HepG2 (cell line): ENCODE results near the gene CDT1. TPM values are rescaled to one million over a fixed set of nuclear protein-coding genes. Genes with fewer than 3 reads are reported as not detected.

Experiments used
- GMEB2 ChIP-seq: IDR thresholded peaks from 2 replicates; pipeline ENCODE4 v1.6.1; 2016; ENCODE audit warnings: missing biosample characterization, missing genetic modification reagents, low read depth
- IRF1 ChIP-seq: sonication (generic); formaldehyde crosslinking; IDR thresholded peaks from 2 replicates; pipeline ENCODE4 v1.4.0; 2020; ENCODE audit warnings: low read depth, mild to moderate bottlenecking, missing genetic modification reagents
- MLLT10 ChIP-seq: sonication (generic); formaldehyde crosslinking; IDR thresholded peaks from 2 replicates; pipeline ENCODE4 v1.4.0; 2020; ENCODE audit warnings: missing genetic modification reagents
- MTF2 ChIP-seq: sonication (generic); formaldehyde crosslinking; IDR thresholded peaks from 2 replicates; pipeline ENCODE4 v1.5.0; 2020; ENCODE audit warnings: missing genetic modification reagents, borderline replicate concordance
- NFIB ChIP-seq: sonication (generic); formaldehyde crosslinking; IDR thresholded peaks from 2 replicates; pipeline ENCODE4 v1.9.0; 2021; ENCODE audit warnings: missing genetic modification reagents, mild to moderate bottlenecking, borderline replicate concordance
- PATZ1 ChIP-seq: sonication (generic); formaldehyde crosslinking; IDR thresholded peaks from 2 replicates; pipeline ENCODE4 v1.4.0; 2020; ENCODE audit warnings: missing genetic modification reagents
- PRDM15 ChIP-seq: sonication (generic); formaldehyde crosslinking; IDR thresholded peaks from 2 replicates; pipeline ENCODE4 v1.4.0; 2020; ENCODE audit warnings: missing genetic modification reagents
- PREB ChIP-seq: sonication (generic); formaldehyde crosslinking; IDR thresholded peaks from 2 replicates; pipeline ENCODE4 v1.4.0; 2020; ENCODE audit warnings: missing genetic modification reagents
- RBM22 ChIP-seq: fragments of 200-400 bp; formaldehyde crosslinking; optimal IDR thresholded peaks from 2 replicates; pipeline ENCODE3; 2017; ENCODE audit warnings: mild to moderate bottlenecking, low read length, moderate library complexity
- TARDBP ChIP-seq: sonication (generic); formaldehyde crosslinking; IDR thresholded peaks from 2 replicates; pipeline ENCODE4 v1.8.0; 2022; ENCODE audit warnings: mild to moderate bottlenecking, missing genetic modification reagents
- ZBTB20 ChIP-seq: sonication (generic); formaldehyde crosslinking; IDR thresholded peaks from 2 replicates; pipeline ENCODE4 v1.8.1; 2023; ENCODE audit warnings: missing genetic modification reagents, low read depth, mild to moderate bottlenecking, borderline replicate concordance
- ZBTB3 ChIP-seq: sonication (generic); formaldehyde crosslinking; IDR thresholded peaks from 2 replicates; pipeline ENCODE4 v1.4.0; 2020; ENCODE audit warnings: low read depth, mild to moderate bottlenecking, moderate library complexity, missing genetic modification reagents, borderline replicate concordance
- ZNF44 ChIP-seq: sonication (generic); formaldehyde crosslinking; IDR thresholded peaks from 2 replicates; pipeline ENCODE4 v1.5.1; 2020; ENCODE audit warnings: mild to moderate bottlenecking, missing genetic modification reagents
- ZNF816 ChIP-seq: sonication (generic); formaldehyde crosslinking; IDR thresholded peaks from 2 replicates; pipeline ENCODE4 v1.8.0; 2022; ENCODE audit warnings: missing genetic modification reagents, mild to moderate bottlenecking, borderline replicate concordance
- ZUFSP ChIP-seq: sonication (generic); formaldehyde crosslinking; IDR thresholded peaks from 2 replicates; pipeline ENCODE4 v1.9.0; 2021; ENCODE audit warnings: missing genetic modification reagents, mild to moderate bottlenecking, borderline replicate concordance
- polyA plus RNA-seq, 8 experiments: library from polyadenylated mRNA; depleted of rRNA in 3 of 8; stranded (reverse) in 7 of 8; unstranded in 1 of 8; fragments of >200 nt; fragmentation: Illumina TruSeq in 4 of 8; extraction: Trizol in 4 of 8; gene quantifications; 2 replicates each; pipeline versions ENCODE4 v1.2.1 to v1.2.3, GENCODE V29; 2011 to 2016; ENCODE audit warnings: low read depth in 4 of 8, missing spikeins in 1 of 8, mixed read lengths in 1 of 8; ENCODE audit not compliant: insufficient read depth in 1 of 8
- total RNA-seq, 5 experiments: library from RNA; depleted of rRNA; stranded (reverse); fragments of >200 nt; fragmentation: Illumina TruSeq; extraction: Trizol; gene quantifications; 2 replicates each; pipeline ENCODE4 v1.2.3, GENCODE V29; 2016; ENCODE audit warnings: low read depth in 1 of 5

The CDT1 gene
- total and polyA plus RNA-seq, 2 of the 13 experiments (the other 11 are each of a cell fraction or from before 2014, with no cell fraction given), result 23.1 to 23.8 TPM

GRCh38 chr16:88759245-88759975 lies 44.2 kb upstream of the CDT1 start (continued):
- TF ChIP-seq MTF2 (CRISPR knock-in tag) (no peak), PRDM15 (CRISPR knock-in tag) (no peak), NFIB (no peak), ZNF44 (CRISPR knock-in tag) (peak; percentile 63; the same call in 1 of the 2 replicates), MLLT10 (CRISPR knock-in tag) (no peak), TARDBP (CRISPR knock-in tag) (no peak; the same call in 1 of the 2 replicates), GMEB2 (CRISPR knock-in tag) (no peak), PATZ1 (peak; percentile 91), IRF1 (CRISPR knock-in tag) (0 out of 2 replicates have a peak, but pooled peaks have one; percentile 30), ZBTB3 (CRISPR knock-in tag) (no peak), PREB (CRISPR knock-in tag) (no peak), ZUFSP (CRISPR knock-in tag) (no peak), ZBTB20 (CRISPR knock-in tag) (no peak; the same call in 1 of the 2 replicates), RBM22 (peak; percentile 63), ZNF816 (CRISPR knock-in tag) (no peak)
